Posterior cingulate gyrus (tissue), 11 donors: Measurements from ENCODE around the gene SPCS2.
"Not testable (repeated sequence)": the region's sequence is repeated elsewhere in the genome, so short reads cannot be mapped to it uniquely, and the experiment has no call there.

Experiments used
- DNase-seq, 10 donors: peaks; one replicate each; pipeline versions ENCODE4 v3.0.0 to v3.0.0-alpha.2; 2020 to 2021; ENCODE audit warnings: mixed read lengths in 3 of 10
- intact Hi-C: fragments of 100-400 bp; cut with DNase I; formaldehyde crosslinking; loops from one replicate; pipeline ENCODE4 v1.15.1; 2023

The SPCS2 gene

GRCh38 chr11:74990941-74991340 is 41.9 kb downstream of the SPCS2 start:
- DNase-seq: no peak
- intact Hi-C loops: no loop called here

GRCh38 chr11:74992852-74993251 is 43.8 kb downstream of the SPCS2 start:
- intact Hi-C loops: no loop called here
- peak in 1 of 10 donors; percentile 26 for DNase-seq

GRCh38 chr11:75000975-75001354 is 51.9 kb downstream of the SPCS2 start:
- intact Hi-C loops: no loop called here
- DNase-seq: no peak

- intact Hi-C loops: no loop called here
- DNase-seq: no peak
Measured at GRCh38 chr11:75001686-75002085, 52.6 kb downstream of the SPCS2 start.

GRCh38 chr11:75002516-75002915 is 53.5 kb downstream of the SPCS2 start:
- no peak for DNase-seq
- intact Hi-C loops: no loop called here

GRCh38 chr11:75004215-75004614 is 55.1 kb downstream of the SPCS2 start:
- DNase-seq: no peak
- intact Hi-C loops: no loop called here

GRCh38 chr11:75011357-75011756 is 62.3 kb downstream of the SPCS2 start:
- intact Hi-C loops: no loop called here
- DNase-seq: no peak

GRCh38 chr11:75011872-75012271 is 62.8 kb downstream of the SPCS2 start:
- DNase-seq: no peak
- intact Hi-C loops: no loop called here

GRCh38 chr11:75013051-75013450 is 64.0 kb downstream of the SPCS2 start:
- intact Hi-C loops: no loop called here

GRCh38 chr11:75014129-75014528 is 65.1 kb downstream of the SPCS2 start:
- DNase-seq: no peak
- intact Hi-C loops: no loop called here

More at GRCh38 chr11:75013051-75013450, 64.0 kb downstream of the SPCS2 start:
- DNase-seq: no peak

GRCh38 chr11:75019200-75019599 is 70.1 kb downstream of the SPCS2 start:
- intact Hi-C loops, DNase-seq: not testable (repeated sequence)

GRCh38 chr11:75020328-75020727 is 71.3 kb downstream of the SPCS2 start:
- intact Hi-C loops: loop anchor here (5.0 kb wide), 1 partner anchor 122 kb away; no protein-coding TSS in a partner anchor
- DNase-seq: not testable (repeated sequence)

GRCh38 chr11:75022296-75022695 is 73.2 kb downstream of the SPCS2 start:
- DNase-seq: no peak

GRCh38 chr11:75022759-75023396 is 73.8 kb downstream of the SPCS2 start:
- intact Hi-C loops: loop anchor here (1.0 to 5.0 kb wide), 4 partner anchors 9 to 225 kb away; no protein-coding TSS in a partner anchor
- DNase-seq: peak; percentile 72 to 98 (median 88)

More at GRCh38 chr11:75022296-75022695, 73.2 kb downstream of the SPCS2 start:
- intact Hi-C loops: loop anchor here (2.0 to 5.0 kb wide), 2 partner anchors 120 to 183 kb away; no protein-coding TSS in a partner anchor

GRCh38 chr11:75023446-75024067 is 74.5 kb downstream of the SPCS2 start:
- intact Hi-C loops: loop anchor here (1.0 to 5.0 kb wide), 4 partner anchors 9 to 225 kb away; no protein-coding TSS in a partner anchor
- DNase-seq: peak in 2 of 10 donors; percentile 21 to 41

GRCh38 chr11:75024068-75024449 is 75.0 kb downstream of the SPCS2 start:
- DNase-seq: peak in 5 of 10 donors; percentile 16 to 88 (median 22)
- intact Hi-C loops: loop anchor here (5.0 kb wide), 1 partner anchor 118 kb away; no protein-coding TSS in a partner anchor

GRCh38 chr11:75024764-75025211 is 75.7 kb downstream of the SPCS2 start:
- intact Hi-C loops: loop anchor here (5.0 kb wide), 1 partner anchor 118 kb away; no protein-coding TSS in a partner anchor
- DNase-seq: peak in 6 of 10 donors; percentile 13 to 87 (median 27)

GRCh38 chr11:75025561-75025960 is 76.5 kb downstream of the SPCS2 start:
- no peak for DNase-seq
- intact Hi-C loops: no loop called here

- no peak for DNase-seq
- intact Hi-C loops: no loop called here
Measured at GRCh38 chr11:75028321-75028720, 79.3 kb downstream of the SPCS2 start.
